Activated naive CD4-positive, alpha-beta T cell treated with anti-CD3 and anti-CD28 coated beads for 36 hours (primary cell): ENCODE measurements around the gene PCSK1. TPM values are rescaled to one million over a fixed set of nuclear protein-coding genes. Genes with fewer than 3 reads are reported as not detected.
A peak's percentile ranks its signal among the peaks of the same experiment; 100 is the strongest.
"Not testable (repeated sequence)": the region's sequence is repeated elsewhere in the genome, so short reads cannot be mapped to it uniquely, and the experiment has no call there.

Experiments
- CTCF ChIA-PET: fragments of 350-600 bp; sonication (Branson Sonifier 250); formaldehyde crosslinking; loops from one replicate; lab custom pipeline; 2021; ENCODE audit warnings: antibody characterized with exemption; lab: Charles Lee
- DNase-seq: peaks from one replicate; pipeline ENCODE4 v3.0.0-alpha.2; 2020
- H3K27ac Mint-ChIP-seq: one replicate; pipeline ENCODE4 v1.8.0; 2021; ENCODE audit warnings: mild to moderate bottlenecking, mixed read lengths
- H3K27me3 Mint-ChIP-seq: one replicate; pipeline ENCODE4 v1.8.0; 2021; ENCODE audit warnings: low read depth, mixed read lengths
- H3K36me3 Mint-ChIP-seq: one replicate; pipeline ENCODE4 v1.8.0; 2021; ENCODE audit warnings: low read depth, mixed read lengths
- H3K4me1 Mint-ChIP-seq: one replicate; pipeline ENCODE4 v1.8.0; 2021; ENCODE audit warnings: low read depth, mixed read lengths
- H3K4me3 Mint-ChIP-seq: one replicate; pipeline ENCODE4 v1.8.0; 2021; ENCODE audit warnings: mild to moderate bottlenecking, moderate library complexity, mixed read lengths
- H3K9me3 Mint-ChIP-seq: one replicate; pipeline ENCODE4 v1.8.0; 2021; ENCODE audit warnings: mixed read lengths
- intact Hi-C: fragments of 100-400 bp; cut with micrococcal nuclease; formaldehyde crosslinking; loops from one replicate; pipeline ENCODE4 v1.15.1; 2023
- total RNA-seq, 2 experiments: library from RNA; stranded (reverse); gene quantifications; one replicate each; pipeline ENCODE4 v1.2.3, GENCODE V29; 2021

PCSK1 gene
- total RNA-seq, 2 experiments from 2014 or later, result not detected

DNA sequence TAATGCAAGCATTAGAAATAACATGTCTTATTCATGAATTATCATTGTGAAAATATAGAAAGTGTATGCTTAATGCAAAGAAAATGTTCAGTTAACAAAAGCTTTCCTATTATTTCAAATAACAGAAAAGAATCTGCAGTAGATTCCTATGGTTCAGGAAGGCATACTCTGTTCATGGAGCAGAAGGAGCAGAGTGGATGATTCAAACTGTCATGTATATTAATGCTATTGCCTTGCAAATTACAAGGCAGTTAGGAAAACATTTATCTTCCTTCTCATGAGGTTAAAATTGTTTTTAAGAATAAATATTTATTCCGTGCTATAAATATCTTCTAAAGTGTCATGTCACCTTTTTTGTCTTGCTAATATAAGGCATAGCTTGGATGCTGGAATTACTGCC is 47.5 kb downstream of the PCSK1 start:
- Mint-ChIP-seq H3K27ac (no peak overlapping the region), H3K9me3 (no peaks in the 10 kb centered on the region), H3K4me1 (no peaks in the 10 kb centered on the region), H3K36me3 (no peaks in the 10 kb centered on the region), H3K4me3 (no peak overlapping the region), H3K27me3 (peaks cover 11% of the 10 kb centered on the region)
- DNase-seq, result no peak
- CTCF ChIA-PET, result no interaction called here
- intact Hi-C loops, result no loop called here

GRCh38 chr5:96384353-96384752 is 48.7 kb downstream of the PCSK1 start:
- no peaks in the 10 kb centered on the region for H3K36me3 Mint-ChIP-seq
- DNase-seq, result no peak
- CTCF ChIA-PET, result interaction anchor here (0.6 to 0.9 kb wide), 2 partner anchors 13 to 217 kb away, joined by 3 to 4 read pairs; no protein-coding TSS in a partner anchor

DNA sequence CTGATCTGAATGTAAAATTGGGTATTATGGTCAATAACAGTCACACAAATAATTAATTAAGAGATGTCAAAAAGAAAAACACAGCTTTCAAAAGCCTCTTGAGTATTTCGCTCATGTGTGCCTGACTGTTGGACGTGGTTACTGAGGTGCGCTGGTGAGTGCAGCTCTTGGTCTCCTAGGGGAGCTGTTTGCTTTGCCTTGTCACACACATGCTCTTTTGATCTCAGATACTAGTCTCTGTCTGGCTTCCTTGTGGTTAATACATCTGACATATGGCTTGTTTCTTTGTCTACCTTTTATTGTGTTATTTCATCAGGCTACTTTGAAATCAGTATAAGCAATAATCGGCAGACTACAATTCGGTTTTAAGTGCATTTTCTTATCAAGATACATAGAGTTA is 51.5 kb downstream of the PCSK1 start:
- DNase-seq, result peak; percentile 19
- CTCF ChIA-PET, result interaction anchor here (0.6 to 1.2 kb wide), 2 partner anchors 37 to 82 kb away, joined by 3 to 5 read pairs; no protein-coding TSS in a partner anchor
- Mint-ChIP-seq H3K9me3 (no peaks in the 10 kb centered on the region), H3K27me3 (peaks cover 11% of the 10 kb centered on the region), H3K36me3 (no peaks in the 10 kb centered on the region), H3K4me3 (no peak overlapping the region), H3K27ac (no peak overlapping the region), H3K4me1 (no peaks in the 10 kb centered on the region)
- intact Hi-C loops, result loop anchor here (1.0 kb wide), 1 partner anchor 220 kb away; no protein-coding TSS in a partner anchor

More at GRCh38 chr5:96384353-96384752, 48.7 kb downstream of the PCSK1 start:
- Mint-ChIP-seq H3K27me3 (peaks cover 11% of the 10 kb centered on the region), H3K27ac (no peak overlapping the region), H3K4me3 (no peak overlapping the region), H3K9me3 (no peaks in the 10 kb centered on the region), H3K4me1 (no peaks in the 10 kb centered on the region)
- intact Hi-C loops, result no loop called here

GRCh38 chr5:96379896-96380295 is 53.2 kb downstream of the PCSK1 start:
- peaks cover 11% of the 10 kb centered on the region for H3K27me3 Mint-ChIP-seq
- H3K4me3 Mint-ChIP-seq, result no peak overlapping the region
- CTCF ChIA-PET, result interaction anchor here (1.0 kb wide), 1 partner anchor 13 kb away, joined by 3 read pairs; no protein-coding TSS in a partner anchor
- H3K4me1 Mint-ChIP-seq, result no peaks in the 10 kb centered on the region
- no peak overlapping the region for H3K27ac Mint-ChIP-seq
- intact Hi-C loops, result no loop called here
- H3K9me3 Mint-ChIP-seq, result no peaks in the 10 kb centered on the region
- DNase-seq, result no peak
- H3K36me3 Mint-ChIP-seq, result no peaks in the 10 kb centered on the region

- intact Hi-C loops, result no loop called here
- no peaks in the 10 kb centered on the region for H3K4me1 Mint-ChIP-seq
- no peak overlapping the region for H3K4me3 Mint-ChIP-seq
Observed at GRCh38 chr5:96377597-96377996, 55.5 kb downstream of the PCSK1 start.

DNA sequence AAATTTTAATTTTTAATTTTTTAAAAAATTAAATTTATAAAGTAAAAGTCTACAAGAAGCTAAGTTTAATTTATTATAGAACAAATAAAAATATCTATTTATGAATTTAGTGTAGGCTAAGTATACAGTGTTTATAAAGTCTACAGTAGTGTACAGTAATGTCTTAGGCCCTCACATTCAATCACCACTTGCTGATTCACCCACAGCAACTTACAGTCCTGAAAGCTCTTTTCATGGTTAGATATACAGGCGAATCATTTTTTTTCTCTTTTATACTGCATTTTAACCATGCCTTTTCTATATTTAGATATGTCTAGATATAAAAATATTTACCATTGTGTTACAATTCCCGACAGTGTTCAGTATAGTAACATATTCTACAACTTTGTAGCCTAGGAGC is 55.9 kb downstream of the PCSK1 start:
- no peaks in the 10 kb centered on the region for H3K36me3 Mint-ChIP-seq
- no peaks in the 10 kb centered on the region for H3K9me3 Mint-ChIP-seq
- no peaks in the 10 kb centered on the region for H3K4me1 Mint-ChIP-seq
- peaks cover 2% of the 10 kb centered on the region for H3K27me3 Mint-ChIP-seq
- intact Hi-C loops, result no loop called here
- CTCF ChIA-PET, result no interaction called here
- H3K4me3 Mint-ChIP-seq, result no peak overlapping the region
- DNase-seq, result no peak
- H3K27ac Mint-ChIP-seq, result no peak overlapping the region

More at GRCh38 chr5:96377597-96377996, 55.5 kb downstream of the PCSK1 start:
- no peaks in the 10 kb centered on the region for H3K36me3 Mint-ChIP-seq
- CTCF ChIA-PET, result no interaction called here
- H3K27ac Mint-ChIP-seq, result no peak overlapping the region
- no peak for DNase-seq
- H3K9me3 Mint-ChIP-seq, result no peaks in the 10 kb centered on the region
- H3K27me3 Mint-ChIP-seq, result peaks cover under 1% of the 10 kb centered on the region

DNA sequence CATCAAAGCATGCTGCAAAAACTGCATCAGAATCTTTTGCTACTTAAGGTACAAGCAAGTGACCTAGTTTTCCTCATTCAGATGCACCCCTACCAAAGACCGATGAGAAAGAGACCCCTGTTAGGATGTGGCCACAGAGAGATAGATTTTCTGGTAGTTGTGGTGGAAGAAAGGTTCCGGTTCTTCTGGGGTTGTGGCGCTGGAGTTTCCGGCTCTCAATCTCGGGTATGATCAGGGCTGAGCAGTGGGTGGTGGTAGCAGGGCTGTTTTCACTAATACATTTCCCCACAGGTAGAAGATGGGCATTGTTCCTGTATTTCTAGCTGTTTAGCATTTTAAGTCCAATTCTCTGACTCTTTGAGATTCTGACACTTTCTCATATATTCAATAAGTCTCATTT is 58.4 kb downstream of the PCSK1 start:
- no peak for DNase-seq
- H3K27me3 Mint-ChIP-seq, result peaks cover 4% of the 10 kb centered on the region
- H3K4me3 Mint-ChIP-seq, result no peak overlapping the region
- no peak overlapping the region for H3K27ac Mint-ChIP-seq
- no peaks in the 10 kb centered on the region for H3K9me3 Mint-ChIP-seq
- intact Hi-C loops, result no loop called here
- CTCF ChIA-PET, result interaction anchor here (1.1 kb wide), 1 partner anchor 227 kb away, joined by 4 read pairs; no protein-coding TSS in a partner anchor
- H3K36me3 Mint-ChIP-seq, result no peaks in the 10 kb centered on the region
- no peaks in the 10 kb centered on the region for H3K4me1 Mint-ChIP-seq

DNA sequence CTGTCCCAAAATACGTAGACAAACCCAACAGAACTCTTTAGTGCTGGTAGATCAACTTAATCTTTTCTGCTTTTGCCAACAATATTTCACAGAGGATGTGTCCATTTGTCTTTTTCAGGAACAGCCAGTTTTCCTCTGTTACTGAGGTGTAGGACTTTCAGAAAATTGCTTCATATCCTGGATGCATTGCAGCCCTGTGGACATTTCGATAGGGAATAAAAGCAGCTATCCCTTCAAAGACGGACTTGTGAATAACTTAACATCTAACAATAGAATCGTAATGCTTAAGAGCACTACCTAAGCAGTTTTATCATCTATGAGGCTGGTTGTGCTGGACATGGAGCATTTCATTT is 59.7 kb downstream of the PCSK1 start:
- CTCF ChIA-PET, result interaction anchor here (0.6 kb wide), 1 partner anchor 224 kb away, joined by 3 read pairs; no protein-coding TSS in a partner anchor
- no peaks in the 10 kb centered on the region for H3K4me1 Mint-ChIP-seq
- peaks cover 8% of the 10 kb centered on the region for H3K27me3 Mint-ChIP-seq
- DNase-seq, result no peak
- H3K27ac Mint-ChIP-seq, result no peak overlapping the region
- H3K36me3 Mint-ChIP-seq, result no peaks in the 10 kb centered on the region
- no peak overlapping the region for H3K4me3 Mint-ChIP-seq
- intact Hi-C loops, result no loop called here
- H3K9me3 Mint-ChIP-seq, result no peaks in the 10 kb centered on the region

DNA sequence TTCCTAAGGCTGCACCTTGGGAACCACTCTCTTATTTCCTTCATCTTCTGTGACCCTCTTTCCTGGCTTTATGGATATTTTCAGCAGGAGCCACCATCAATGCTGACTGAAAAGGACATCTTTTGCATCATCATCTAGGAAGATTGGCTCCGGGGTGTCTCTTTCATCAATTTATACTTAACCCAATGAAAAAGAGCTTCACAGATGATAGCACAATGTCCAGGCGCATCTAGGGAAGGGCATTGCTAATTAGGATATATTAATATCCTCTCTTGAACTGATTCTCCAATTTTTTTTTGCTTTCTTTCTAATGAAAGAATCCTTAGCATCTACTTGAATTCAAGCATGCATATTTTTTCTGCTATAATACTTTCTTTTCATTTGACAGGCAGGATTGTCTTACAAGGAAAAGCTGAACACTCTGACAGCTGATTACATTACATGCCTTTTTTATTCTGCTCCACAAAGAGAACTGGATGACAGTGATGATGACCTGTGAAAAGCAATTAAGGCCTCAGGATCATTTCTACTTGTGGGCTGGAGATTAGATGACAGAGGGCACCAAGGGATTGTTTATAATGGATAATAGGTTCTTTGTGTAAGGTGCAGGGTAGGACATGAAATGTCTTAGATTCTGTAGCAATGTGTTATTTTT is 60.2 kb downstream of the PCSK1 start:
- Mint-ChIP-seq H3K4me1 (no peaks in the 10 kb centered on the region), H3K27ac (no peak overlapping the region), H3K9me3 (no peaks in the 10 kb centered on the region), H3K36me3 (no peaks in the 10 kb centered on the region), H3K4me3 (no peak overlapping the region), H3K27me3 (peaks cover 8% of the 10 kb centered on the region)
- intact Hi-C loops, result no loop called here
- CTCF ChIA-PET, result interaction anchor here (0.6 kb wide), 1 partner anchor 224 kb away, joined by 3 read pairs; no protein-coding TSS in a partner anchor
- no peak for DNase-seq

DNA sequence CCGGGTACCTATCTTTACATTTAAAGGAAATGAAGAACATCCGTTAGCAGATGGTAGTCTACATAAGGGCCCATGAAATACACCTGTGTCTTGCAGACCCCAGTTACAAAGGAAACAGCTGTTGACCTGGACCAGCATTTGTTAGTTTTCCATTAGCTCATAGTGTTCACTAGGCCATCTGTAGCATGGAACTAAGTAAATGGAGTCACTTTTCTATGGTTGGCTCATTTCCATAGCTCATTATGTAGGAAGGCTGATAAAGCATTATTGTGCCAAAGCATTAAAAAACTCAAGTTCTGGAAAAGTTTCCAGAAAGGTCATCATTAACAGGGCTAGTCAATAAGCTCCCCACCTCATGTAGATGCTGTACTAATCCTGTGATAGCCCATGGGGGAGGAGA is 62.1 kb downstream of the PCSK1 start:
- no peak for DNase-seq
- H3K36me3 Mint-ChIP-seq, result no peaks in the 10 kb centered on the region
- H3K4me3 Mint-ChIP-seq, result no peak overlapping the region
- intact Hi-C loops, result no loop called here
- CTCF ChIA-PET, result interaction anchor here (1.3 kb wide), 1 partner anchor 230 kb away, joined by 5 read pairs; no protein-coding TSS in a partner anchor
- no peaks in the 10 kb centered on the region for H3K9me3 Mint-ChIP-seq
- H3K4me1 Mint-ChIP-seq, result no peaks in the 10 kb centered on the region
- peaks cover 8% of the 10 kb centered on the region for H3K27me3 Mint-ChIP-seq
- no peak overlapping the region for H3K27ac Mint-ChIP-seq

- H3K27me3 Mint-ChIP-seq, DNase-seq, H3K4me3 Mint-ChIP-seq, H3K9me3 Mint-ChIP-seq, H3K4me1 Mint-ChIP-seq, H3K27ac Mint-ChIP-seq, intact Hi-C loops, H3K36me3 Mint-ChIP-seq: not testable (repeated sequence)
- CTCF ChIA-PET, result interaction anchor here (1.1 kb wide), 1 partner anchor 13 kb away, joined by 3 read pairs; no protein-coding TSS in a partner anchor
Observed at GRCh38 chr5:96367337-96367736, 65.7 kb downstream of the PCSK1 start.

DNA sequence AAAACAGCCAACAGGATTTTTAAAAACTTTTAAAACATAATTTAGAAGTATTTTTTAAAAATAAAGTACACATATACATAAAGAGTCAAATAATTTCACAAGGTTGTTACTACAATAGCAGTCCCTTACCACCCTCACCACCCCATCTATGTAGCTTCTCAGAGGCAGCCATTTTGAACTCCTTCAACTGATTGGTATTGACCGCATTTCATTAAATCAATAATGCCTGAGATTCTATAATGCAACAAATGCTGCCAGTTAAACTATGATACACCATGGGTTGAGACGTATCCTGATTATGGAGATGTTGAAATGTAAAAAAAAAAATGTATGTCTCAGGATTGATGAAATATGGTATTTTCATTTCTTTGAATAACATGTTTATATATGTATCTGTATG is 78.8 kb downstream of the PCSK1 start:
- Mint-ChIP-seq H3K9me3 (no peaks in the 10 kb centered on the region), H3K36me3 (no peaks in the 10 kb centered on the region), H3K4me1 (no peaks in the 10 kb centered on the region), H3K27ac (no peak overlapping the region), H3K27me3 (no peaks in the 10 kb centered on the region), H3K4me3 (no peak overlapping the region)
- no peak for DNase-seq
- CTCF ChIA-PET, result interaction anchor here (1.0 kb wide), 1 partner anchor 18 kb away, joined by 3 read pairs; no protein-coding TSS in a partner anchor
- intact Hi-C loops, result no loop called here

DNA sequence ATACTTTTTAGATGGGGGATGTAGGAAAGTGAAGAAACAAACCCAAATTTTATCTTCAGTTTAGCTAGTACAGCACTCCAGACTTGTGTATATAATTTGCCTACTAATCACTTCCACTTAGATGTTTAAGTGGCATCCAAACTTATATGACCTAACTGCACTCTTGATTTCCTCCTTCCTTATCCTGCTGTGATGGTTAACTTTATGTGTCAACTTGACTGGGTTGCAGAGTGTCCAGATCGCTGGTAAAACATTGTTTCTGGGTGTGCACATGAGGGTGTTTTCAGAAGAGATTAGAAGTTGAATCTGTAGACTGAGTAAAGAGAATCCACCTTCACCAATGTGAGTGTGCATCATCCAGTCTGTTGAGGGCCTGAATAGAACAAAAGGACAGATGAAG is 79.8 kb downstream of the PCSK1 start:
- CTCF ChIA-PET, result interaction anchor here (0.7 to 1.0 kb wide), 2 partner anchors 9 to 17 kb away, joined by 3 to 8 read pairs; no protein-coding TSS in a partner anchor
- intact Hi-C loops, result no loop called here
- H3K27ac Mint-ChIP-seq, result no peak overlapping the region
- H3K9me3 Mint-ChIP-seq, result no peaks in the 10 kb centered on the region
- no peaks in the 10 kb centered on the region for H3K27me3 Mint-ChIP-seq
- DNase-seq, result no peak
- no peaks in the 10 kb centered on the region for H3K36me3 Mint-ChIP-seq
- no peak overlapping the region for H3K4me3 Mint-ChIP-seq
- no peaks in the 10 kb centered on the region for H3K4me1 Mint-ChIP-seq
